IPS-15b (cell line): ENCODE results near the gene CACNA2D1.

Source experiments
- H3K27me3 ChIP-seq: one replicate; pipeline ENCODE4 v1.6.1; 2013; ENCODE audit warnings: low read length; ENCODE audit not compliant: control insufficient read depth, insufficient read depth
- H3K36me3 ChIP-seq: one replicate; pipeline ENCODE4 v1.6.1; 2013; ENCODE audit warnings: low read length; ENCODE audit not compliant: control insufficient read depth, insufficient read depth
- H3K4me1 ChIP-seq: one replicate; pipeline ENCODE4 v1.6.1; 2013; ENCODE audit warnings: mild to moderate bottlenecking, low read length; ENCODE audit not compliant: control insufficient read depth, insufficient read depth
- H3K4me3 ChIP-seq: one replicate; pipeline ENCODE4 v1.5.1; 2013; ENCODE audit warnings: low read depth, low read length
- H3K9ac ChIP-seq: one replicate; pipeline ENCODE4 v1.6.1; 2013; ENCODE audit warnings: low read depth, mild to moderate bottlenecking, low read length
- H3K9me3 ChIP-seq: one replicate; pipeline ENCODE4 v1.6.1; 2013; ENCODE audit warnings: mild to moderate bottlenecking, low read length; ENCODE audit not compliant: control insufficient read depth, insufficient read depth

CACNA2D1 gene

DNA sequence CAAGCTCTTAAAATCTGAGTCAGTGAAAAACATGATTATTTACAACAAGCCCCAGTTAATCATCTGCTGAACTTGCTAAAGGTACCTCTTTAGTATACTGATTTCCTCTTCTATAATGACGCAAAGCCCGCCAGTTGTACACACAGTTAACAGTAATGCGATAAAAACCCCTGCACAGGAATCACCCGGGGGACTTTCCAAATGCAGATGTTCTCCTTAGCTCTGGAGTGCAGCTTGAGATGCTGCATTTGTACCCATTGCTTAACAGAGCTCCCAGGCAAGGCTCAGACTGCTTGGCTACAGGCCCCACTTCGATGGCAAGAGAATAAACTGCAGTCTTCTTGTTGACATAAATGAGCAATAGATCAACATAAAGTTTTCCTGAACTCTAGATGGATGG is 394.1 kb downstream of the CACNA2D1 start:
- H3K9me3 ChIP-seq, result no peaks in the 10 kb centered on the region
- H3K4me1 ChIP-seq, result no peaks in the 10 kb centered on the region
- H3K36me3 ChIP-seq, result no peaks in the 10 kb centered on the region
- H3K4me3 ChIP-seq, result no peak overlapping the region
- H3K27me3 ChIP-seq, result no peaks in the 10 kb centered on the region
- H3K9ac ChIP-seq, result no peak overlapping the region

DNA sequence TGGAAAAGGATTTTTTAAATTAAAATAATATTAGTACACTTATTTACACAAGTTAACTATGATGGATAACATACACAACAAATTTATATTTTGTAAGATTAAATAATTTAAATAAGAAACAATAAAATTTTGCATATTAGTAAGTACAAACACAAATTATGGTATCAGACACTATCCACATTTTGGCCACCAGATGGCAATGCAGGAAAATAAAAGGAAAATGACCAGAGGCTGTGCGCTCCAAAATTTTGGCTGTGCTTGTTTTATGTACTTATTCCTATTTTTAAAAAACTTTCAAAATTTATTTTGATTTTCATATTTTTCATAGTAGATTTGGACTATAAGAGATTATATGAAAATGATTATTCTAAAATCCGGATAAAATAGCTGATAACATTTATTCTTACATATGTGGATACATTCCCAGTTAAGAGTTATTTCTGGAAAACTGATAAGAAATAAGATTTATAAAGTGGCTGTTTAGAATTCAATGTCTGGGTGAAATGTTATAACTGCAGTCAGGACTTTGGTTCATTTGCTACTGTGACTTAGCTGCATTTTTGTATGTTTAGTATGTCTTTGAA is 399.0 kb downstream of the CACNA2D1 start:
- Histone ChIP-seq H3K36me3 (no peaks in the 10 kb centered on the region), H3K9ac (no peak overlapping the region), H3K4me1 (no peaks in the 10 kb centered on the region), H3K27me3 (no peaks in the 10 kb centered on the region), H3K4me3 (no peak overlapping the region), H3K9me3 (no peaks in the 10 kb centered on the region)

DNA sequence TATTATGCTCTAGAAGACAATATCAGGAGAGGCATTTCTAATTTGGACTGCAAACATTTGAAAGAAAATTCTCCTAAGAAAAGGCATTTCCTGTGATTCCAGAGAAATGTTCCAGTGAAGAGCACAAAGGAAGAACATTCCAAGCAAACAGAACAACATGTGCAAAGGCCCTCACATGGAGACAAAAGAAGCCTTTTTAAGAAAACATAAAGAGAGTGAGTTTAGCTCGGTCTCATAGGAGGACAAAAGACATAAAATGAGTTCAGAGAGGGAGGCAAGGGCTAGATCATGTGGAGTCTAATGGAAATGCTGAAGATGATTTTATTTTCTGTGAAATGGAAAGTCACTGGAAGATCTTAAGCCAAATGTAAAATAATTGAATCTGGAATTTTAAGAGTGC is 404.0 kb downstream of the CACNA2D1 start:
- no peaks in the 10 kb centered on the region for H3K4me1 ChIP-seq
- no peaks in the 10 kb centered on the region for H3K36me3 ChIP-seq
- H3K27me3 ChIP-seq, result no peaks in the 10 kb centered on the region
- no peaks in the 10 kb centered on the region for H3K9me3 ChIP-seq
- H3K4me3 ChIP-seq, result no peak overlapping the region
- H3K9ac ChIP-seq, result no peak overlapping the region

DNA sequence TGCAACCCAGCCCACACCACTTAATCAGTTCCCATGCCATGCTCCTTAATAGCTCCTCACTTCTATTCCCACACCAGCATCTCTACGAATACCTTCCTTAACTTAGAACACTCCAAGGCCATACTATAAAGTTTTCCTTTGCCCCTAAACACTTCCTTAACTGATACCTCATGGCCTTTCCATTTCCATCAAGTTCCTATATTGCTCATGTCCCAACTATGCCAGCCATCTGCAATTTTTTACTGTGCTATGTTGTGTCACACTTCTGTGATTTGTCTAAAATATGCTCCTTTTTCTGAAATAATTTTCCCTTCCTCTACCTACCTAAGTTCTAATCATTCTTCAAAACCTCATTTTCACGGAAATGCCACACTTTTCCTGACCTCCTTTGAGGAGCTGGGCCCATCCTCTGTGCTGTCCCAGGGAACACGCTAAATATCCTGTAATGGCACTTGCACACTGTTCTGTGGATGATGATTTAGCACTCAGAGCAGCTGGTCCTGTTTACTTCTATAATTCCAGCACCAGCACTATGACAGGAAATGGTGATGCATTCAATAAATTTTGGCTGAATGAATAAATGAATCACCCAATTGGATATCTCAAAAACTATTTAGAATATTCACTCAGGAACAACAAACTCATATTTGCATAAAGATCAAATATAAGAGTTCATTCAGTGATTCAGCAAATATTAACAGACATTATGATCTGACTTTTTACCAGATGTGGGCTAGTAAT is 407.3 kb downstream of the CACNA2D1 start:
- peaks cover 2% of the 10 kb centered on the region for H3K4me1 ChIP-seq
- no peaks in the 10 kb centered on the region for H3K9me3 ChIP-seq
- H3K27me3 ChIP-seq, result no peaks in the 10 kb centered on the region
- no peak overlapping the region for H3K4me3 ChIP-seq
- no peaks in the 10 kb centered on the region for H3K36me3 ChIP-seq
- no peak overlapping the region for H3K9ac ChIP-seq

DNA sequence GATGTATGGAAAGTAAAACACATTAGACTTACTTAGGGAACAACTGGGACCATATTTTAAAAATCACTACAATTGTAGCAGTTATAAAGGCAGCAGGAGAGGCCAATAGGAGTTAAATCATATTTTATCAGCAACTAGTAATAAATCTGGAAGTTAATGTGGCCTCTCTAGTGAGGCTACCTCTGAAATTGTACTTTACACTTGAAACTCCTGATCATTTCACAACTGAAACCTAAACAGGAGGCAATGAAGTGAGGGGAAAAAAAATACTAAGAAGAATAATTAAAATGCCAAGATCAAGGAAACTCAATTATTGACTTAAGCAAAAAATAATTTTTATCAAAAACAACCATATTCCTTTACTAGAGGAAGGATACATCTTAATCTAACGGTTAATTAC is 408.1 kb downstream of the CACNA2D1 start:
- peaks cover 2% of the 10 kb centered on the region for H3K4me1 ChIP-seq
- no peaks in the 10 kb centered on the region for H3K36me3 ChIP-seq
- no peaks in the 10 kb centered on the region for H3K27me3 ChIP-seq
- no peak overlapping the region for H3K4me3 ChIP-seq
- no peak overlapping the region for H3K9ac ChIP-seq
- no peaks in the 10 kb centered on the region for H3K9me3 ChIP-seq

DNA sequence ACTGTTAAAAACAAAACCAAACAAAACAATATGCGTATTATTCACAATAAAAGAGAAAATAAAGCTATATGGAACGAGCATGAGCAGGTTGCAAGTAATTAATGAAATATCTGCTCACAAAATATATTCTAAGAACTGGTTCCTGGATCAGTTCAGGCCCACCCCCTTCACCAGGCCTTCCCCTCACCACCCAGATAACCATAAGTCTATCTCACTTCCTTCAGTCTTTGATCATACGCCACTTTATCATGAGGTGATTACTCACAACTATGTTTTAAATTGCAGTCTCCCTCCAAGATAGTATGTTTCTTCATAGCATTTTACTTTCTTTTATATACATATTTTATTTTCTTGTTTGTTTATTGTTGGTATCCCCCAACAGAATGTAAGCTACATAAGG is 410.7 kb downstream of the CACNA2D1 start:
- Histone ChIP-seq H3K9me3 (no peaks in the 10 kb centered on the region), H3K36me3 (no peaks in the 10 kb centered on the region), H3K9ac (no peak overlapping the region), H3K4me1 (peaks cover 2% of the 10 kb centered on the region), H3K4me3 (no peak overlapping the region), H3K27me3 (no peaks in the 10 kb centered on the region)

DNA sequence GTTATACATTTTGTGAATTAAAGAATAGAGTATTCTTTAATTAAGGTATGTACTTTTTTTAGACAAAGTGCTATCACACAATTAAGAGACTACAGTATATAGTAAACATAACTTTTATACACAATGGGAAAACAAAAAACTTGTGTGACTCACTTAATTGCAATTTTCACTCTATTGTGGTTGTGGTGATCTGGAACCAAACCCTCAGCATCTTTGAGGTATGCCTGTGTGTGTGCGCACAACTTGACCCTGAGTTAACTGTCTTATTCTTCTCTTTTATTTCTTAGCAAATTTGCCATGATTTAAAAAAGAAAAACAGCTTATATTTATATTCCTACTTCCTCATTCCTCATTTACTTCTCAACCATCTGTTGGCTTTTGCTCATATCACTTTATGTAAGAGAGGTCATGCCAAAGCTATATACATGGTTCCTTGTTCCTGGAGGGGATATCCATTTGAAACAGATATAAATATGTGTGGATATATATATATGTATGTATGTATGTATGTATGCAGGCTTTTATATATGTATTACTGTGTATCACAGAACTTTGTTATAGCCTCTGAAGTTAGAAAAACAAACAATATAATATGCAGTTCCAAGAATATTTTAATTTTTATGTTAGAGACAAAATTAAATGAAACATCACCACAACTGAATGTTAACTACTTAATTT is 414.2 kb downstream of the CACNA2D1 start:
- Histone ChIP-seq H3K27me3 (no peaks in the 10 kb centered on the region), H3K9ac (no peak overlapping the region), H3K36me3 (no peaks in the 10 kb centered on the region), H3K4me1 (peaks cover 2% of the 10 kb centered on the region), H3K9me3 (no peaks in the 10 kb centered on the region), H3K4me3 (no peak overlapping the region)

DNA sequence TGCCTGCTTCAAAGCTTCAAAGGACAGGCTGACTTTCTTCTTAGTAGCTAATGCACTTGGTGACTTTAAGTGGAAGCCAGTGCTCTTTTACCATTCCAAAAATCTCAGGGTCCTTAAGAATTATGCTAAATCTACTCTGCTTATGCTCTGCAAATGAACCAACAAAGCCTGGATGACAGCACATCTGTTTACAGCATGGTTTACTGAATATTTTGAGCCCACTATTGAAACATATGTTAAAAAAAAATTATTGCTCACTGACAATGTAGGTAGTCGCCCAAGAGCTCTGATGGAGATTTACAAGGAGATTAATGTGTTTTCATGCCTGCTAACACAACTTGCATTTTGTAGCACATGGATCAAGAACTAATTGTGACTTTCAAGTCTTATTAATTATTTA is 415.5 kb downstream of the CACNA2D1 start:
- Histone ChIP-seq H3K4me1 (no peaks in the 10 kb centered on the region), H3K9me3 (no peaks in the 10 kb centered on the region), H3K27me3 (no peaks in the 10 kb centered on the region), H3K9ac (no peak overlapping the region), H3K36me3 (no peaks in the 10 kb centered on the region), H3K4me3 (no peak overlapping the region)

DNA sequence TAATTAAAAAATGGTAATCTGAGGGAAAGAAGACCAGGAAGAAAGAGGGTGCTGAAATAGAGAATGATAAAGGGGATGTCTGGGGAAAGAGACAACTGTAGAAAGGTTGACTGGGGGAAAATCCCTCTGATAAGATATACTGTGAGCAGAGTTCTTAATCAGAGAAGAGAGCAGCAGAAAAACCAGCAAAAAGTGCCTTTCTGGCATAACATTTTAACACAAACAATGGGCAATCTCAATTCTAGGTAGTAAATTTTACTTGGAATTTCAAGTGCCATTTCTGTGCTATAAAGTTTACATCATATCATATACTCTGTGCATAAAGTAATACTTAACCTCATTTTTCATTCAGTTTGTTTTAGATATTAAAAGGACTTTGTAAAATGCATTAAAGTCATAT is 421.9 kb downstream of the CACNA2D1 start:
- no peaks in the 10 kb centered on the region for H3K4me1 ChIP-seq
- H3K4me3 ChIP-seq, result no peak overlapping the region
- H3K9ac ChIP-seq, result no peak overlapping the region
- H3K27me3 ChIP-seq, result no peaks in the 10 kb centered on the region
- no peaks in the 10 kb centered on the region for H3K36me3 ChIP-seq
- no peaks in the 10 kb centered on the region for H3K9me3 ChIP-seq

DNA sequence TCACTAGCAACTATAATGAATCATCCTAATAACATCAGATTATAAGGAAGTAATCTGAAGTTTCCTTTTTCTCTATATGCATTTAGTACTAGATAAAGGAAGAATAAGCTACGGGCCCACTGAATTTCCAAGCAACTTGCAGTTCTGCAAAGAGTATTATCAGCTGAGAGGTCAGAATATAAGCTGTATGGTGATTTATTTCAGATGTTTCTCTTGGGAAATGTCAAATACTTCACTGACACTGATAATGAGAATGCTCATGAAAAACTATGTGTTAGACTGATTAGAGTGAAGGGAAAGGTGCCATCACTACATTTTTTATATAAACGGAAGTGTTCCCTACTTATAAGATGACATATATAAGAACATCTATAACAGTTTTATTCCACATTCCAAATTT is 422.5 kb downstream of the CACNA2D1 start:
- no peak overlapping the region for H3K9ac ChIP-seq
- H3K4me3 ChIP-seq, result no peak overlapping the region
- H3K27me3 ChIP-seq, result no peaks in the 10 kb centered on the region
- H3K36me3 ChIP-seq, result no peaks in the 10 kb centered on the region
- H3K4me1 ChIP-seq, result no peaks in the 10 kb centered on the region
- H3K9me3 ChIP-seq, result no peaks in the 10 kb centered on the region

DNA sequence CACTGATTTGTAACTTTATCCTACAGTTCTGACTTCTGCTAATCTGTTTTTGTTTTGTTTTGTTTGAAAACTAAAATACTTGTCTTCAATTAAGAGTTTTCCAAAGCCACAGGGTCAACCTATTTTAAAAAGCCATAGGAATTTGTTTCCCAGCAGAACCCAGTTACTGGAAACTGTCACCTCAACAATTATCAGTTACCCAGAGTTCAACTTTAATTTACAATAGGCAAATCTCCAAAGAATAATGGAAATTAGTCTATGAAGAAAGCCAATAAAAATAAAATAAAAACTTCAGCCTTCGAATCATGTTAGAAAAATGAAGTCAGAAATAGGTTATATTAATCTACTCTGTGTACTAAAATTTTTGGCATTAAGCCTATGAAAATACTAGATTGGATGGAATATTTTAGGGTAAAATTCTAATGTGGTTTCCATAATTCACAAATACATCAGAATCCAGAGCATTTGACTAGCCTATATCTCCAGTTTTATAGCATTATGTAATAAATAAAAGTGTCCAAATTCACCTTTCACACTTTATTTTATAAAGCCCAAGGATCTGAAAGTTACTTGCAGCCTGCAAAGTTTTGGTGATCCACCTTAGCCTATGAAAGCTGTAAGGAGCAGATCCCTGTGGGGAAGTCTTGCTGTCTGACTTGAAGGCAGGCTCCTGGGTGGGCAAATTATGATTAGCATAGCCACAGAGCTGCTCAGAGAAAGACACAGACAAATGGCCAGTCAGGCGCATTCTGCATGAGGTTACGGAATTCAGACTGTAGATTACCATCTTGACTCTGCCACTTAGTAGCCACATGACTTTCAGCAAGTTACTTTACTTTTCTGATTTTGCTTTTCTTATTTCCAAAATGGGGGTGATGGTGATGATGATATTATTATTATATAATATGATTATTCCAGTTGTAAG is 423.8 kb downstream of the CACNA2D1 start:
- Histone ChIP-seq H3K9me3 (no peaks in the 10 kb centered on the region), H3K36me3 (no peaks in the 10 kb centered on the region), H3K4me1 (no peaks in the 10 kb centered on the region), H3K9ac (no peak overlapping the region), H3K4me3 (no peak overlapping the region), H3K27me3 (no peaks in the 10 kb centered on the region)
